DMS79 treated with DMSO at 0.1 percent for 48 hours (cell line): ENCODE measurements around the gene ZNF862.

Source experiments
- DNase-seq: peaks from one replicate; lab custom pipeline; 2025; lab: John Stamatoyannopoulos, UW

Gene ZNF862

DNA sequence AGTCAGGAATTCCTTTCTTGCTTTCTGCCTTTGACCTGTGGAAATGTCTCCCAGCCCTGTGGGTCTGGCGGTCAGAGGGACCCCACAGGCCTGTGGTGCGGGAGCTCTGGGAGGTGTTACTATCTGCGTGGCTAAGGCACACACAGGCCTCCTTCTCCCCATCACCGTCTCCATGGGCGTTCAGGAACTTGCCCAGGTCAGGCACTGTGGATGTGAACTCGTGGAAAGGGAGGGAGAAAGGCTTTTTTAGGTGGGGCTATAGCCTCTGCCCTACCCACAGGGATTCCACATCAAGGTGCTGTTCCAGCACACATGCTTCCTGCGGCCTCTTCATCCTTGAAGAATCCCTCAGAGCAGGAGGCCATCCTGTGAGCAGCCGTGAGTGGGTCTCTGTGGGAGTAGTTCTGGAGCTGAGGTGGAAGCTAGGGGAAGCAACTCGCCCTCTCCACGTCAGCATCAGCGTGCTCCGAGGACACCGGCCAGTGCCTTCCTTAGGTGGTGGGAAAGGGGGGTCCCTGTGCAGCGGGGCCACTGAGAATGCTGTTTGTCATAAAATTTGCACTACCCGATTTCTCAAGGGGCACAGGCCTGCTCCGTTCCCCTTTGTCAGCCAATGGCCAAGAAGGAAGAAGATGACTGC lies 28.1 kb downstream of the ZNF862 start:
- no peak for DNase-seq

DNA sequence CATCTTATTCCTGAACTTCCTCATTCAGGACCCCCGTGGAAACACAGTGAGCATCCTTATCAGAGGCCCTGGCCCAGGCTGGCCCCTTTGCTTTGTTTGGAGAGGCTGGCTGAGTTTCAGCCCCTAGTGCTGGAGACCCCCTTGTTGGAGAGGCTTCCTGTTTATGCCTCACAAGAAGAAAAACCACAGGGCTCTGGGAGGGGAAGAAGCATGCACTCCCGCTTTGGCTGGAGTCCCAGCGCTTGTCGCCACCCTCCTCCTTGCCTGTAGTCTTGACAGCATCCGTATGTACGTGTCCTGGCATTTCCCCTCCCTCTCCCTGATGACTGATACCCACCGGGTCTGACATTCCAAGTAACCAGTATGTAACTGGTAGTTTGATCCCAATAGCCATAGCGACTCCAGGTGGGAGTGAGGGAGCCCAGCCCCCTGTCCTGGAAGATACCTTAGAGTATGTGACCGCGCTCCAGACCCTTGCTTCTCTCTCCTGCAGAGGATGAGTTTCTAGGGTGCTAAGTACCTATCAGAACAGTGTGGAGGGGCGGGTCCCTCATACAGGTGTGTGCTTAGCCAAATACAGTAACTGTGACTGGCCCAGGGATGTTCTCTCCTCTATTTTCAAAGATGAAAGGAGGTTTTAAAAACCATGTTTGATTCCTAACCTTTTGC lies 28.7 kb downstream of the ZNF862 start:
- no peak for DNase-seq

DNA sequence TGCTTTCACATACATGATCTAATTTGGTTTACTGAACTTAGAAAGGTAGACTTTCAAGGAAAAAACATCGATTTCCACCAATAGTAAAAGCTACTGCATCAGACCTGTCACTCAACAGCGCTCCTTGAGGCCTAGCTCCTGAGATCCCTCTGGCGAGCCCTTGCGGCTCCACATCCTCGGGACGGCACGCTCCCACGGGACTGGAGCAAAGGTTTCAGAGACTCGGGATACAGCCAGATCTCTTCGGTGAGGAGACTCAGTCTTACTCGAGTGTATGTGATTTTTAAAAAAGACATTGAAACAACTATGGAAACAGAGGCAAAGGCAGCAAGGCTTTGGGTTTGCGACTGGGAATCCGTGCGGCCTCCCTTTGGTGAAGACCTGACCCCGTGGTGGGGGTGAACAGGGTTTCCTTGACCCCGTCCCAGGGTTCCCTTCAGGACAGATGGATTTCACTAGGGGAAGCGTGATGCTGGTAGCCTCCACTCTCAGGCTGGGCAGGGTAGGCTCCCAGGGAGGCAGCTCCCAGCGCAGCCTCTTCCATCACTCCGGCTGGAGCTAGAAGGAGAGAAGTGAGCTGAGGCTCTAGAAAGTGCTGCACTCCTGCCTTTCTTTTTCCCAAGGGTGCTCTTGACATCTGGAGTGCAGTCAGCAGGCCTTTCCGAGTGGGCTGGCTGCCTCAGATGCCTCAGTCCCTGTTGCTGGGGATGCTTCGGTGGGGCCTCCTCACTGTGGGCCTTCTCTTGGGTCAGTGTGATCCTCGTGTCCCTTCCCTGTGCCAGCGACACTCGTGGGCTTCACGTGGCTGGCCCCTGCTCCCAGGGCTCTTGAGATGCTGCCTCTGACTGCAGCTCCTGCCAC lies 29.8 kb downstream of the ZNF862 start:
- peak; percentile 3 for DNase-seq

DNA sequence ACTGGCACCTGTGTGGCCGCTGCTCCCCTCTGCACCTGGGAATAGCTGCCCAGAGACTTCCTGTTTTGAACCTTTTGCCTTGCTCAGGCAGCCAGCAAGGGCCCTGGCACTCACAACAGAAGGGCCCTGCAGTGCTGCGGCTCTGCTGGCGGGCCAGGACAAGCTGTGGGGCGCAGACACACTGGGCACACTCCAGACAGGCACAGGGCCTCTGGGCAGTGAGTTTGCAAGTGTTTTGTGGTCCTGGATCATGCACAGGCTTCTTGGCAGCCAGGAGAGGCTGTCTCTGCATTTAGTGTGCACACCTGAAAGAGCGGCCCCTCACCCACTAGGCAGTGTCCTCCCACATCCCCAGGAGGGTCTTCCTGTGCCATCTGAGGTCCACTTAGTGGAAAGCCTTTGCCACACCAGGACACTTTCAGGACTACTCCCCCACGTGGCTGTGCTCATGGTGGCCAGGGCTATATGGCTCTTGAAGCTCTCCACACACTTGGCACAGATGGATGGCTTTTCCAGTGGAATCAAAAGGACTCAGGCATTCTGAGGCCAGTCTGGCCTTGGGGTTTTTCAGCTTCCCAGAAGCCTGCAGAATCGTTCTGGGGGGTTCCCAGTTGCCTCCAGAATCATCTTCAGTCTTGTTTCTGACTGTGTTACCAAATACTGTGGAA lies 30.6 kb downstream of the ZNF862 start:
- DNase-seq: no peak

DNA sequence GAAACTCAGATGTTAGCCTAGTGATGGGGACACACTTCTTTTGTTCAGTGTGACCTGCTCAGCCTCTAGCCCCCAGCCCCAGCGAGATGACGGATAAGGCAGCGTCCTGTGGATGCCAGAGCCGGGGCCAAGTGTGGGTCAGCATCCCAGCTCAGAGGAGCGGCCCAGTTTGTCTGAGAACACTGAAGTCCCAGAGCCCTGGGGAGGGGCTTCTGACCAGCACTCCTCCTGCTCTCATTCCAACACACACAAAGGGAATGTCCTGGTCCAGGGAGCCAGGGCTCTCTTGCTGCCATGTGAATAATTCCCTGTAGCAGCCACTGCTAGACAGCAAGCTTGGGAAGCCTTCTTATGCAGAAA lies 31.1 kb downstream of the ZNF862 start:
- DNase-seq: no peak

DNA sequence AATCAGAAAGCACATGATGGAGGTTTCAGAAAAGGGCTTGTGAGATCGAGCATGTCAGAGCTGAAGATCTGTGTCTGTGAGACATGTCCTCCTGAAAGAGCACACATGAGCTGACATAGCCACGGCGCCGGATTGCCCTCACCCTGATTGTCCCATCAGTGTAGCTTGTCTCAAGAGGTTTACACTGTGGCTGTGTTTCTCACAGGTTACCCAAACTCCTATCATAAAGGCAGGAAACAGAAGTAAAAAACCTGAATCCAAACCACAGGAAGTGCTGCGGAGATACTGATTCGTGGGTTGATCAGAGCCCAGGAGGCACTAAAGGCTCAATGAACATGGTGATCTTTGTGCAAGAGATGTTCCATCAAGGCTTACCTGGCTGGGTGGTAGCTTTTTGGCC lies 31.7 kb downstream of the ZNF862 start:
- DNase-seq: no peak

DNA sequence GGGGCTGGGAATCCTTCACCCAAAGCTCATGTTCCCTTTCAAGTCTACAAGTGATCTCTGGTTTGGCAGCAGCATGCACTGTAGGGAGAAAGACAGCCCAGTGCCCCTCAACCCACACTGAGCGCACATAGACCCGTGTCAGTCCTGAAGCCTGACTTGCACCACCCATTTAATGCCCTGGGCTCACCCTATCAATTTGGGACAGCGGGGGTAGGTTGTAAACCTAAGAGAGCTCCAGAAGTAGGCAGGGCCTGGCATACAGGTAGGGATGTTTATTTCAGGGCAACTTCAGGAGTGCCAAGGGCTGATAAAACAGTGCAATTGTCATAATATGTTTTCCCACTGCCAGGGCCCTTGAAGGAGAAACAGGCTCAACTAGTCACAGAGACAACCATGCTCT lies 32.1 kb downstream of the ZNF862 start:
- DNase-seq: no peak

DNA sequence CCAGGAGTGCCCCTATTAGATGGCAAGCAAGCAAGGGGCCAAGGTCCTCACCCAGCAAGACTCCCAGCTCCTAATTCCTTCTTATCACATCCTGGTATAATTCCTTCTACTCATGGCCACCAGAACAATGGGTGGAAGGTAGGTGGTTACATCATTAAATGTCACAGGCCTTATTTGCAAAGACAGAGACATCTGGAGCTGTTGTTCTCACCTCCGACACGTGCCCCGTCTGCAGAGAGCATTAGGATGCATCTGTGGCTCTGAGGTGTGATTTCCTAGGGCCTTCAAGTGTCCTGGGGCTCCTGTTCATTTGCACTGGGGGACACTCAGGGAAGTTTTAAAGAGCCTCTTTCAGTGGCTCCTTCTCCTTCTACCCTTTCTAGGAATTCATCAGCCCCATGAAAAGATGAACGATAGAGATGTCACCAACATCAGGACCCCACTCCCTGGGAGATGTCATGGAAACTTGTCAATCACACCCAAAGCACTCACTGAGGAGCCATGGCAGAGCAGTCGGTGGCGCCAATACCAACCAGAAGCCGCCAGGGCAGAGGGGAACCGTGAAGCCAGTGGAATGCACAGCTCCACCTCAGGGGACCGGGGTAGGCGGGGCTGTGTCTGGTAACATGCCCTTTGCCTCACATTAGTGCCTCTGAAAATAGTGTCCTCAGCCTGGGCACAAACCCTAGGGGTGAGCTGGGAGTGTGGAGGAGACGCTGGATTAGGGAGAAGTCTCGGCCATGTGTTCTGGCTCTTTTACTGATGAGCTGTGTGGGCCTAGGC lies 32.7 kb downstream of the ZNF862 start:
- DNase-seq: no peak

DNA sequence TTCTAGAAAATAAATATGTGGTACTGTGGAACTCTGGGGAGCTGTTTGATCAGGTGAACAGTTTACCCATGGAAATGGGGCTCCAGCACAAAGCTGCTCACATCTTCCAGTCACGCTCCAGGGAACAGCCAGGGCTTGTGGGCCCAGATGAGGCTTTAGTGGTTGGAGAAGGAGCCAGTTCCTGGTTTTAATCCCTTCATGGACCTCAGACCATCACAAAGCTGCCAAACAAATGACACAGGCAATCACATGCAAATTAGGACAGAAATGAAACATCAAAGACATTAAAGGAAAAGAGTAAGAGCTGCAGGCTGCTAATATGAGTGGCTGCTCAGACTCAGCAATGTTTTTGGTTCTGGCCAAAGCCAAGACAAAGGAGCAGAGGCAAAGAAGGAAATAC lies 33.4 kb downstream of the ZNF862 start:
- DNase-seq: no peak

DNA sequence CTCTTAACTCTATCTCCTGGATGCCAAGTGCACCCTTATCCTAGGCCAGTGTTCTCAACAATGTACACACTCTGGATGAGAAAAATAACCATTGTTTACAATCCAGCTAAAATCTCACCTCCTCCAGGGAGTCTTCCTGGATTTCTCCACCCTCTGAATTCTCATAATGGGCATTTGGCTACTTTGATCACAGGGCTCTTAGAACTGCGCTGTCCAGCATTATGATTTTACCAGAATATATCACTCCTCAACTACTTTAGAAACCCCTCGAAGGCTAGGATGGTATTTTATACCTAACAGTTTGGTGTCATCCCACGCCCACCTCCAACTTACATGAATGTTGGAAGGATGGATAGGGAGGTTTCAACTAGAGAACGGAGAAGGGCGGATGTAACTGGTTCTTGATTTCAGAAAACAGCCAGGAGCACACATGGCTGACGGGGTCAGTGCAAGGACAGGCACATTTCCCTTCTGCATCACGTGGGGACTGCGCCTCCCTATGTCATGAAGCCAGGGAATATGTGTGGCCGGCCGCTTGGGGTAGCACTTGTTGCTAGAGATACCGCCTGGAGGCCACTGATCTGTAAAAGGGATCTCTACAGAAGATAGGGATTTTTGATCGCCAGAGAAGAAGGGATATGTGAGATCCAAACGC lies 34.4 kb downstream of the ZNF862 start:
- DNase-seq: peak; percentile 55

DNA sequence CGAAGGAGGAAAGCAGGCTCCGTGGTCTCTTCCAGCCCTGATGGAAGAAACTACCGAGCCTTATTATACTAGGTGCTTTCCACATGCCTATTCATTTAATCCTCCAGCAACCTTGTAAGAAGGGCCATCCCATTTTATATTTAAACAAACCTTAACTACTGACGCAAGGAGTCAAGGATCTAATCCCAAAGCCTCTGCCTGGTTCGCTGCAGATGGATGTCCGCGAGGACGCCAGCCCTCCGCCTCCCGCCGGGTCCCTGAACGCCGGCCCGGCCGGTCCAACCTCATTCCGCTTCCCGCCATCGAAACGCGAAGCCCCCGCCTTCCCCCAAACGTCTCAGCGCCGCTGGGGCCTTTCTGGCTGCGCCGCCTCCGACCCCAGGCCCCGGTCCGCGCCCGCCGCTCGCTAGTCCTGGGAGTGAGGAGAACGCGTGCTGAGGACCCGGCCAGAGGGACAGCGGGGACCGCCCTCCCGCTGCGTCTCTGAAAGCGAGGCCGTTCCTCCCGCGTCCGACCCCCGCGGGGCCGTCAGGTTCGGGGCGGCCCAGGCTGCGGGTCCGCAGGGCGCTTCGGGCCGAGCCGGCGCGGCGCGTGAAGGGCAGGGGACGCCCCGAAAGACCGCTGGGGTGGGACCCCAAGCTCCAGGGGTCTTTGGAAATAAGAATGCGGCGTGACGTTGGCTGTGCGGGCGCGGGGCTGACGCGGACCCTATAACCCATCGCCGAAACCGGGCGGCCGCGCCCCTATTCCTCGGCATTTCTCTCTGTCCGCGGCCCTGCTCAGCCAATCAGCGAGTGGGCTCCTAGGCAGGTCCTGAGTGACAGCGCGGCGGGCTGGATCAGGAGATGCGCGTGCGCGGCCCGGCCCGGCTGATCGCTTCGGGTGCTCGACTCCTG lies 35.1 kb downstream of the ZNF862 start, which contains the start of gene ATP6V0E2:
Gene ATP6V0E2 (plus strand): TSS at position 896 of the 896 bp plus-strand sequence. CDS start 97 bp downstream, outside the sequence.
- peak; percentile 83 for DNase-seq

DNA sequence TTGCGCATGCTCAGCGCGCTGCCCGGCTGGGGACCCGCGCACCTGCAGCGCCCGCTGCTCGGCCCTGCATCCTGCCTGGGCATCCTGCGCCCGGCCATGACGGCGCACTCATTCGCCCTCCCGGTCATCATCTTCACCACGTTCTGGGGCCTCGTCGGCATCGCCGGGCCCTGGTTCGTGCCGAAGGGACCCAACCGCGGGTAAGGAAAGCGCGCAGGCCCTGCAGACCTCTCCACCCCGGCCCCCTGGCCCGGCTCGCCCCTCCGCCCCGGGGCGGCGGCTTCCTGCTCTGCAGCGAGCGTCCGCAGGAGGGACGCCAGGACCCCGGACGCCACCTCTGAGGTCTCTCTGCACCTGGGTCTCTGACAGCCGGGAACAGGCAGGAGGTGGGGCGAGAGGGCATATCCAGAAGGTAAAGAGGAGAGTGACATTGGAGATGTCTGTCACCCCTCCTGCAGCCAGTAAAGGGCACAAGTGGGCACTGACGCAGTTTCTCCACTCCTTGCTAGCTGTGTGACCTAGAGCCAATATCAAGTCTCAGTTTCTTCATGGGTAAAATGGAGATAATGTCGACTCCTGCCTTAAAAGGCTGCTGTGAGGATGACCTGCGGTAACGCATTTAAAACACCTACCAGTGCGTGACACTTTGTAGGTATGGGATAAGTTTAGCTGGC lies 35.9 kb downstream of the ZNF862 start:
- peak; percentile 52 for DNase-seq

DNA sequence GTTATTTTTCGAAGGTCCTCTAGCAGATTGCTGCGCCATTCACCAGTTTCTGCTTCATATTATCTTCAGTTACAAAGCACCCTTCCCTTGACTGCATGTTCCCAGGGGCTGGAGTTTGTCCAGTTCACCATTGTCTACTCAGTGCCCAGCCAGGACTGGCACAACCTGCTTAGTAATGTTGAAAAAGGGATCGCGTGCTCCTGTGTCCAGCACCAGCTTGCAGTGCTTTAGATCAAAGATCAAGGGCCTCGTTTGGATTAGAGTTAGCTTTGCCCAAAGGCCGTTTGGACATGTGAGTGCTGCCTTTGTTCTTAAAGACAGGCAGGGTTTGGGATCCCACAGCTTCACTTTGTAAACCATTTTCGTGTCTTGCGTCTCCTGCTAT lies 36.5 kb downstream of the ZNF862 start:
- DNase-seq: no peak

DNA sequence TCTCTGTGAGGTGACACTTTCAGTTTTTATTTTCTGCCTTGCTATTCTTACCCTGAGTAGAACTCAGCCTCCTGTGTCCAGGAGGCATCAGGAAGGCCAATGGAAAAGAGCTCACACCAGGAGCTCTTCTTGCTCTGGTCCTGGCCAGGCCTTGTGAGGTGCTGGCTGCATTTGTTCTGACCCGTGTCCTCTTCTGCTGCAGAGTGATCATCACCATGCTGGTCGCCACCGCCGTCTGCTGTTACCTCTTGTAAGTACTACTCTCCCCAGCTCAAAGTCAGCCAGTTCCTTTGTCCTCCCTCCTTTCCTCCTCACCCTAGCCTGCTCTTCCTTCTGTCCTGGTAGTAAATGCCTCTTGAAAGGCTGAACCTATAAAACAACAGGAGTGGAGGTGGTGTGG lies 37.2 kb downstream of the ZNF862 start:
- no peak for DNase-seq

DNA sequence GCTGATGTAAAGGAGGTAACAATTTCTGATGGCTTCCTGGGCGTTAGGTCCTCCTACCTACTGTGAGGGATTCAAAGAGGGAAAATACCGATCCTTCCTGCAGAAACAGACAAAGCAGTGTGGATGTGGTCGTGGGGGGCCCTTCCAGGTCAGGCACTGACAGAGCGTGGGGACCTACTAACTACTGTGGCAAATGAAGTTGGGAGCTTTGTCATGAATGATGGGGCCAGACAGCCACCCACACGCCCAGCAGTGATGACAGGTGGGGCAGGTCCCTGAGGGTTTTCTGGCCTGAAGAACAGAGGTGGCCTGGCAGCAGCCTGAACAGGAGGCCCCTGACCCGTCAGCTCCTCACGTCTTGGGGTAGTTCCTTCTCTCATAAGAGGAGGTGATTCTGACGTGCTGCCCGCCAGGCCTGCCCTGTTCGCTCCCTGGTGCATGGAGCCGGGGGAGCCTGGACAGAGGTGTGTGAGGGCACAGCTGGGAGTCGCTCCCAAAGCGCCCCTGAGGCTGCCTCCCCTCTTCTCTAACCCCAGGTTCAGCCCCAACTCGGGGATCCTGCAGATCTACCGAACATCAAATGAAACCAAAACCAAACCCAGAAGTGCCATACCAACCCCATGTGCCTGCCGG lies 39.8 kb downstream of the ZNF862 start:
- no peak for DNase-seq

DNA sequence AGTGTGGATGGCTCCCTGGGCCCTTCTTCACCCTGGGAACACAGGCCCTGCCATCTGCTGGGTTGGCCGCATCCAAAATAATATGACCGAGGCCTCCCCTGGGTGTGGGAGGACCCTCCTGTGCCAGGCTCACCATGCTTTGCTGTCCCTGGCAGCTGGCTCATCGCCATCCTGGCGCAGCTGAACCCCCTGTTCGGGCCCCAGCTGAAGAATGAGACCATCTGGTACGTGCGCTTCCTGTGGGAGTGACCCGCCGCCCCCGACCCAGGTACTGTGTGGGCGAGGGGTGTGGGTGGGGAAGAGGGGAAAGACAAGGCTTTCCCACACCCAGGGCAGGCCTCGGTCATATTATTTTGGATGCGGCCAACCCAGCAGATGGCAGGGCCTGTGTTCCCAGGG lies 40.3 kb downstream of the ZNF862 start:
- no peak for DNase-seq

DNA sequence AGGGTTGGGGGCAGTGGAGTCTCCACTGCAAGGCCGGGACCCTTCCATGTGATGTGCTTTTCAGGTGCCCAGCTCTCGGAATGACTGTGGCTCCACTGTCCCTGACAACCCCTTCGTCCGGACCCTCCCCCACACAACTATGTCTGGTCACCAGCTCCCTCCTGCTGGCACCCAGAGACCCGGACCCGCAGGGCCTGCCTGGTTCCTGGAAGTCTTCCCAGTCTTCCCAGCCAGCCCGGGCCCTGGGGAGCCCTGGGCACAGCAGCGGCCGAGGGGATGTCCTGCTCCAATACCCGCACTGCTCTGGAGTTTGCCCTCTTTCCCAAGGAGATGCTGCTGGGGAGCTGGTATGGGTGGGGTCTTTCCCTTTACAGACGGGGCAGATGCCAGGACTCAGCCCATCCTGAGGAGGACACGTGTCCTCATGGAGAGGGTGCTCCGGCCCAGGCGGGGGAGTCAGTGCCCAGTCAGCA lies 41.1 kb downstream of the ZNF862 start:
- no peak for DNase-seq

DNA sequence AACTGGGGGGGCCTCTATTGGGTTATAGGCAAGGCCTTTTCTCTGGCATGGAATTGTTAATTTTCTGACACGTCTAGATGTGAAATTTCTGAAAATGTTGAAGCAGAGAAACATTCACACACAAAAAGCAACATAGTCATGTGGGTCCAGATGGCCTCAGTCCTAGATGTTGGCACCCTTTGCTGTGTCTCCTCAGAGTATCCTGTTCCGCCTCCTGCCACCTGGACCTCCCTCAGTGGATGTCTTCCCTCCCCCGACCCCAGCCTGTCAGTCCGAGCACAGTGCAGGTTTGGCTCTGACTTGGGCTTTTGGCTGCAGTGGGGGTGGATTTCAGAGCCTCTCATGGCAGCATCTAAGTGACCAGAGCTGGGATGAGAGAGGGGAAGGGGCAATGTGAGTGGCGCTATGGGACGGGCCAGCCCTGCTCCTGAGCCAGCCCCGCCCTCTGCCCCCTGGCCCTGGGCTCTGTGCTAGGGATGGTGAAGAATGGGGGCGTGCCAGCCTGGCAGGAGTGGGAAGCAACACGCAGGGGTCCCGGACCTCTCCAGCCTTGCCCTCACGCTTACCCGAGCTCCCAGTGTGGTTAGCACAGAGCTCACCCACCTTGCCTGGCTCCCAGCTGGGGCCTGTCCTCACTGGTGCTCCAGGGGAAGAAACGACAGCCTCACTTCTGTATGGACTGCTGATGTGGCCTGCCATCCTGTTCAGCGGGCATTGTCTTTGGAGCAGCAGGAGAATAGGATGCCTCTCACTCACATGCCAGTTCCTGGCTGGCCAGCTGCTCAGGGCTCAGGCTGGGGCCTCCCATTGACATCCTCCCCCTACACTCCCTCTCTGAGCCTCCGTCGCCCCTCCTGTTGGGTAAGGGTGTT lies 41.8 kb downstream of the ZNF862 start:
- no peak for DNase-seq
